Measurements from ENCODE around the gene LY86.

- TF ChIP-seq ESRRA (IDR thresholded peaks at IDR 0.05; ENCODE audit: borderline replicate concordance, low read depth) (no peak), ETV6 (IDR thresholded peaks at IDR 0.05; ENCODE audit: borderline replicate concordance in 1 of 2, low read depth in 2 of 2, low read length in 1 of 2) (no peak), ETV6 (CRISPR knock-in tag; IDR thresholded peaks at IDR 0.05; ENCODE audit: borderline replicate concordance) (no peak), ZNF75A (CRISPR knock-in tag; IDR thresholded peaks at IDR 0.05) (no peak), RBFOX2 (IDR thresholded peaks at IDR 0.05; ENCODE audit: low read depth, low read length) (no peak), ATF3 (IDR thresholded peaks at IDR 0.05) (no peak), ATF3 (CRISPR knock-in tag; conservative IDR thresholded peaks at IDR 0.05) (no peak), CTCF (IDR thresholded peaks at IDR 0.05 in 2 of 3, conservative IDR thresholded peaks at IDR 0.05 in 1 of 3; ENCODE audit: insufficient read depth in 2 of 3, low read depth in 1 of 3, low read length in 3 of 3) (no peak), HNRNPK (IDR thresholded peaks at IDR 0.05; ENCODE audit: low read depth, low read length, poor library complexity, severe bottlenecking) (no peak), NFYB (IDR thresholded peaks at IDR 0.05; ENCODE audit: extremely low read depth, insufficient read length) (no peak), ZBTB11 (CRISPR knock-in tag; IDR thresholded peaks at IDR 0.05) (no peak), TCF3 (CRISPR knock-in tag; IDR thresholded peaks at IDR 0.05) (no peak), FOXA3 (CRISPR knock-in tag; conservative IDR thresholded peaks at IDR 0.05 in 1 of 2, IDR thresholded peaks at IDR 0.05 in 1 of 2) (no peak), POLR2A (conservative IDR thresholded peaks at IDR 0.05) (no peak)
Observed at GRCh38 chr6:6634735-6635075, 46.2 kb downstream of the LY86 start.
